Lower leg skin (tissue), 3 donors: Measurements from ENCODE around the gene NYAP2.

Source experiments
- POLR2A ChIP-seq, 2 donors: fragments of 450-650 bp; IDR thresholded peaks; one replicate each; pipeline ENCODE4 v1.6.1; 2016 to 2017; ENCODE audit warnings: antibody characterized with exemption in 2 of 2, mild to moderate bottlenecking in 1 of 2, moderate library complexity in 1 of 2
- TF ChIP-seq, protein P1 (sequence below), 3 donors: fragments of 450-650 bp; IDR thresholded peaks; one replicate each; pipeline ENCODE4 v1.5.1; 2016; ENCODE audit warnings: antibody characterized with exemption in 3 of 3, mild to moderate bottlenecking in 3 of 3, moderate library complexity in 2 of 3

DNA sequence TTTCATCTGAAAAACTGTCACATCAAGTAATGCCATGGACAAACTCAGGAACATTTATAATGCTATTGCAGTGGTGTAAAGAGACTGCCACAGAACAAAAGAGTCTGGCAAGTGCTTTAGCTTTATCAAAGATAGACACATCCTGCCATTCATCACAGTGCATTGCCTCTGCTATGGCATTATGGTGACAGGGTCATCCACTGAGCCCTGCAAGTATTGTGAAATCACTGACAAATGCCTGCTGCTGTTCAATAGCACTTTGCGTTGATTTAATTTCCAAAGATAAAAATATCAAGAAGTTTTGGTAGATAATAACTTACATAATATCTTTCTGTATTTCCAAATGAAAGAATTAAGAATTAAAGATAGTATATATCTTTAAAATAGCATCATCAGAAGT is 38.7 kb downstream of the NYAP2 start:
- TF ChIP-seq, protein P1, sequence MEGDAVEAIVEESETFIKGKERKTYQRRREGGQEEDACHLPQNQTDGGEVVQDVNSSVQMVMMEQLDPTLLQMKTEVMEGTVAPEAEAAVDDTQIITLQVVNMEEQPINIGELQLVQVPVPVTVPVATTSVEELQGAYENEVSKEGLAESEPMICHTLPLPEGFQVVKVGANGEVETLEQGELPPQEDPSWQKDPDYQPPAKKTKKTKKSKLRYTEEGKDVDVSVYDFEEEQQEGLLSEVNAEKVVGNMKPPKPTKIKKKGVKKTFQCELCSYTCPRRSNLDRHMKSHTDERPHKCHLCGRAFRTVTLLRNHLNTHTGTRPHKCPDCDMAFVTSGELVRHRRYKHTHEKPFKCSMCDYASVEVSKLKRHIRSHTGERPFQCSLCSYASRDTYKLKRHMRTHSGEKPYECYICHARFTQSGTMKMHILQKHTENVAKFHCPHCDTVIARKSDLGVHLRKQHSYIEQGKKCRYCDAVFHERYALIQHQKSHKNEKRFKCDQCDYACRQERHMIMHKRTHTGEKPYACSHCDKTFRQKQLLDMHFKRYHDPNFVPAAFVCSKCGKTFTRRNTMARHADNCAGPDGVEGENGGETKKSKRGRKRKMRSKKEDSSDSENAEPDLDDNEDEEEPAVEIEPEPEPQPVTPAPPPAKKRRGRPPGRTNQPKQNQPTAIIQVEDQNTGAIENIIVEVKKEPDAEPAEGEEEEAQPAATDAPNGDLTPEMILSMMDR (IDR thresholded peaks at IDR 0.05), result no peak
- no peak for TF ChIP-seq POLR2A (IDR thresholded peaks at IDR 0.05)
